ENCODE results near the gene CAMTA1. TPM values are rescaled to one million over a fixed set of nuclear protein-coding genes. Genes with fewer than 3 reads are reported as not detected.

The CAMTA1 gene
- total RNA-seq, 1 experiment from 2014 or later: 82.2 TPM

DNA sequence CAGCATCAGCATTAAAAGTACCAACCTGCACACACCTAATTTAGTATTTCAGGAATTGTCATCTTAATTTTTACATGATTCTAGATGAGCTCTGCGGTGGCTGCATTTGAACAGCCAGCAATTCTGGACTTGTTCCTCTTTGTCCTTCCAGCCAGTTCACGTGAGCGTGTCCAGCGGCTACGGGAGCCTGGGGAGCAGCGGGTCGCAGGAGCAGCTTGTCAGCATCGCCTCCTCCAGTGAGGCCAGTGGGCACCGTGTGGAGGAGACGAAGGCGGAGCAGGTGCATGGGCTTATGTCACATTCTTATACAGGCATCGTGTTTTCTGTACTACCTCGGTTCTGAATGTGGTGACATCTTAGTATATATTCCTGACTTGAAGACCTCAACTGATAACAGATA, 1024.5 kb downstream of the CAMTA1 start:
- ChIA-PET POLR2A (interaction anchor here (0.7 kb wide), 1 partner anchor 10 kb away, joined by 3 read pairs; no protein-coding TSS in a partner anchor), CTCF (no interaction called here)
- Histone ChIP-seq H3K27me3 (ENCODE audit: control insufficient read depth, insufficient read depth, low read length) (no peaks in the 10 kb centered on the region), H3K9me3 (ENCODE audit: control insufficient read depth, insufficient read depth, low read depth, low read length) (peaks cover 14% of the 10 kb centered on the region), H3K27ac (ENCODE audit: low read length) (no peak overlapping the region), H3K4me3 (ENCODE audit: low read depth in 2 of 2, low read length in 2 of 2) (no peak overlapping the region), H3K4me1 (ENCODE audit: control insufficient read depth, insufficient read depth, low read length) (no peaks in the 10 kb centered on the region), H3K36me3 (ENCODE audit: control insufficient read depth, insufficient read depth, low read length) (peaks cover 21% of the 10 kb centered on the region)
- in situ Hi-C loops (cut with HindIII; ENCODE audit: low pct_unique_long_range_greater_than_20kb, low sequenced_read_pairs): no loop called here
- ATAC-seq (no peak), DNase-seq (ENCODE audit: low read depth, low spot score) (no peak)
- BruUV-seq (replicated peaks): no TSS peak
- no peak for TF ChIP-seq TCF7L2 (IDR thresholded peaks at IDR 0.05; ENCODE audit: low read depth, low read length)
- no peak for TF ChIP-seq POLR2AphosphoS5 (IDR thresholded peaks at IDR 0.05; ENCODE audit: low read depth, low read length)
- TF ChIP-seq, protein P1, sequence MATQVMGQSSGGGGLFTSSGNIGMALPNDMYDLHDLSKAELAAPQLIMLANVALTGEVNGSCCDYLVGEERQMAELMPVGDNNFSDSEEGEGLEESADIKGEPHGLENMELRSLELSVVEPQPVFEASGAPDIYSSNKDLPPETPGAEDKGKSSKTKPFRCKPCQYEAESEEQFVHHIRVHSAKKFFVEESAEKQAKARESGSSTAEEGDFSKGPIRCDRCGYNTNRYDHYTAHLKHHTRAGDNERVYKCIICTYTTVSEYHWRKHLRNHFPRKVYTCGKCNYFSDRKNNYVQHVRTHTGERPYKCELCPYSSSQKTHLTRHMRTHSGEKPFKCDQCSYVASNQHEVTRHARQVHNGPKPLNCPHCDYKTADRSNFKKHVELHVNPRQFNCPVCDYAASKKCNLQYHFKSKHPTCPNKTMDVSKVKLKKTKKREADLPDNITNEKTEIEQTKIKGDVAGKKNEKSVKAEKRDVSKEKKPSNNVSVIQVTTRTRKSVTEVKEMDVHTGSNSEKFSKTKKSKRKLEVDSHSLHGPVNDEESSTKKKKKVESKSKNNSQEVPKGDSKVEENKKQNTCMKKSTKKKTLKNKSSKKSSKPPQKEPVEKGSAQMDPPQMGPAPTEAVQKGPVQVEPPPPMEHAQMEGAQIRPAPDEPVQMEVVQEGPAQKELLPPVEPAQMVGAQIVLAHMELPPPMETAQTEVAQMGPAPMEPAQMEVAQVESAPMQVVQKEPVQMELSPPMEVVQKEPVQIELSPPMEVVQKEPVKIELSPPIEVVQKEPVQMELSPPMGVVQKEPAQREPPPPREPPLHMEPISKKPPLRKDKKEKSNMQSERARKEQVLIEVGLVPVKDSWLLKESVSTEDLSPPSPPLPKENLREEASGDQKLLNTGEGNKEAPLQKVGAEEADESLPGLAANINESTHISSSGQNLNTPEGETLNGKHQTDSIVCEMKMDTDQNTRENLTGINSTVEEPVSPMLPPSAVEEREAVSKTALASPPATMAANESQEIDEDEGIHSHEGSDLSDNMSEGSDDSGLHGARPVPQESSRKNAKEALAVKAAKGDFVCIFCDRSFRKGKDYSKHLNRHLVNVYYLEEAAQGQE (IDR thresholded peaks at IDR 0.05; ENCODE audit: insufficient read depth in 1 of 2, low read depth in 2 of 2, low read length in 1 of 2): no peak
- no peak for TF ChIP-seq SIN3A (IDR thresholded peaks at IDR 0.05; ENCODE audit: borderline replicate concordance, insufficient read depth, low read depth, low read length)
- TF ChIP-seq, protein P2, sequence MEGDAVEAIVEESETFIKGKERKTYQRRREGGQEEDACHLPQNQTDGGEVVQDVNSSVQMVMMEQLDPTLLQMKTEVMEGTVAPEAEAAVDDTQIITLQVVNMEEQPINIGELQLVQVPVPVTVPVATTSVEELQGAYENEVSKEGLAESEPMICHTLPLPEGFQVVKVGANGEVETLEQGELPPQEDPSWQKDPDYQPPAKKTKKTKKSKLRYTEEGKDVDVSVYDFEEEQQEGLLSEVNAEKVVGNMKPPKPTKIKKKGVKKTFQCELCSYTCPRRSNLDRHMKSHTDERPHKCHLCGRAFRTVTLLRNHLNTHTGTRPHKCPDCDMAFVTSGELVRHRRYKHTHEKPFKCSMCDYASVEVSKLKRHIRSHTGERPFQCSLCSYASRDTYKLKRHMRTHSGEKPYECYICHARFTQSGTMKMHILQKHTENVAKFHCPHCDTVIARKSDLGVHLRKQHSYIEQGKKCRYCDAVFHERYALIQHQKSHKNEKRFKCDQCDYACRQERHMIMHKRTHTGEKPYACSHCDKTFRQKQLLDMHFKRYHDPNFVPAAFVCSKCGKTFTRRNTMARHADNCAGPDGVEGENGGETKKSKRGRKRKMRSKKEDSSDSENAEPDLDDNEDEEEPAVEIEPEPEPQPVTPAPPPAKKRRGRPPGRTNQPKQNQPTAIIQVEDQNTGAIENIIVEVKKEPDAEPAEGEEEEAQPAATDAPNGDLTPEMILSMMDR (IDR thresholded peaks at IDR 0.05): no peak
- intact Hi-C loops (cut with micrococcal nuclease; ENCODE audit: unreplicated experiment): loop anchor here (5.0 kb wide), 1 partner anchor 88 kb away; no protein-coding TSS in a partner anchor

DNA sequence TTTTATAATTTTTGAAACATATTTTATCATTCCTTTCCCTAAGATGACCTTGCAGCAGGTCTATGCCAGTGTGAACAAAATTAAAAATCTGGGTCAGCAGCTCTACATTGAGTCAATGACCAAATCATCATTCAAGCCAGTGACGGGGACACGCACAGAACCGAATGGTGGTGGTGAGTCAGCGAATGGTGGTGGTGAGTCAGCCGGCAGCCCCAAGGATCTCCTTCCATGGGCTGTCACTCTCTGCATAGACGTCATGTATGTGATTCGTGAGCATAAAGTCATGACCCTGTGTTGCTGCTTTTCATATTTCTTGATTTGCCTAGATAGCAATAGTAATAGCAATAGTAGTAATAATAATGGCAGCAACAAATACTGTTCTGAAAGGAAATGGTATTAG, 1025.1 kb downstream of the CAMTA1 start:
- Histone ChIP-seq H3K9me3 (ENCODE audit: control insufficient read depth, insufficient read depth, low read depth, low read length) (peaks cover 14% of the 10 kb centered on the region), H3K27me3 (ENCODE audit: control insufficient read depth, insufficient read depth, low read length) (no peaks in the 10 kb centered on the region), H3K36me3 (ENCODE audit: control insufficient read depth, insufficient read depth, low read length) (peaks cover 21% of the 10 kb centered on the region), H3K4me1 (ENCODE audit: control insufficient read depth, insufficient read depth, low read length) (no peaks in the 10 kb centered on the region), H3K4me3 (ENCODE audit: low read depth in 2 of 2, low read length in 2 of 2) (no peak overlapping the region), H3K27ac (ENCODE audit: low read length) (no peak overlapping the region)
- ChIA-PET POLR2A (interaction anchor here (0.7 kb wide), 1 partner anchor 9 kb away, joined by 3 read pairs; no protein-coding TSS in a partner anchor), CTCF (no interaction called here)
- no peak for ATAC-seq
- in situ Hi-C loops (cut with HindIII; ENCODE audit: low pct_unique_long_range_greater_than_20kb, low sequenced_read_pairs) (no loop called here), intact Hi-C loops (cut with micrococcal nuclease; ENCODE audit: unreplicated experiment) (no loop called here)
- DNase-seq (ENCODE audit: low read depth, low spot score): peak; percentile 24
- TF ChIP-seq, protein P1 (IDR thresholded peaks at IDR 0.05; ENCODE audit: insufficient read depth in 1 of 2, low read depth in 2 of 2, low read length in 1 of 2): no peak
- no peak for TF ChIP-seq SIN3A (IDR thresholded peaks at IDR 0.05; ENCODE audit: borderline replicate concordance, insufficient read depth, low read depth, low read length)
- TF ChIP-seq POLR2AphosphoS5 (IDR thresholded peaks at IDR 0.05; ENCODE audit: low read depth, low read length): no peak
- TF ChIP-seq TCF7L2 (IDR thresholded peaks at IDR 0.05; ENCODE audit: low read depth, low read length): no peak
- TF ChIP-seq, protein P2 (IDR thresholded peaks at IDR 0.05): no peak
- no TSS peak for BruUV-seq (replicated peaks)
